ENCODE results near the gene SUMO3. TPM values are rescaled to one million over a fixed set of nuclear protein-coding genes. Genes with fewer than 3 reads are reported as not detected.

Gene SUMO3
- total RNA-seq, 1 donor from 2014 or later: 66.5 TPM

DNA sequence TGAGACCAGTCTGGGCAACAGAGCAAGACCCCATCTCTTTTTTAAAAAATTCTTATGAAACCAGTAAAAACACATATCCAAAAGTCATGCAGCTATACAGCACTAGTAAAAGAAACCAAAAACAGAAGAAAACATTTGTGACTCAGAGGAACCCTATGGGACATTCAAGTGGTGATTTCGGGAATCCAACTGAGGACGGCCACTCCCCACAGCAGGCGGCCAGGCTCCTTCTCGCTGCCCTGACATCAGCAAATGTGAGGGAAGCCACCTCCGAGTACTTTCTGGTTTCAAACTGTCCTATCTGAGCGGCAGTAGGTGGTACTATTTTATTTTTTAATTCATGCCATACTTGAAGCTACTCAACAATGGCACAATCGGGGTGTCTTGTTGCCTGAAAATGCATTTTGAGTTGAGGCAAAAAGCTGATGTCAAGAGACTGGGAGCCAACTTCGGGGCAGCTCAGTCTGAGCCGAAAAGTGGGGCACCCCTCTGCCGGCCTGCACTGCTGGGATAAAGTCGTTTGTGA is 3.3 kb downstream of the SUMO3 start:
- DNase-seq: no peak
- no peak for ATAC-seq (ENCODE audit: poor library complexity)
- intact Hi-C loops (cut with DNase I): loop anchor here (5.0 kb wide), 1 partner anchor 123 kb away; no protein-coding TSS in a partner anchor

DNA sequence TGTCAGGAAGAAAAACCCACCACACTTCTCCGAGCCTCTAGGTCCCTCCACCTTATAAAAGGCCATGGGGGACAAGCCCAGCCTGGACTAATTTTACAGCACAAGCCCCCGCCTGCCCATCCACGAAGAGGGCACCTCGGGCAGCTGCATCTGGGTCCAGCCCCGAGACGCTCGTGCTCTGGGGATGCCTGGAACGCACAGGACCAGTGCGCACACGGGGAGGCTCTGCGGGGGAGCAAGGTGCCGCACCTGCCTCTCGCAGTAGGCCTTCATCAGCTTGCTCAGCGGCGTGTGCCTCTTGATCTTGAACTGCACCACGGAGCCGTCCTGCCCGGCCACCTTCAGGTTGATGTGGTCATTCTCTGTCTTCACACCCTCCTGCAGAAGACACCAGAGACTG is 4.1 kb downstream of the SUMO3 start:
- no peak for DNase-seq
- ATAC-seq (ENCODE audit: poor library complexity): no peak
- intact Hi-C loops (cut with DNase I): no loop called here

DNA sequence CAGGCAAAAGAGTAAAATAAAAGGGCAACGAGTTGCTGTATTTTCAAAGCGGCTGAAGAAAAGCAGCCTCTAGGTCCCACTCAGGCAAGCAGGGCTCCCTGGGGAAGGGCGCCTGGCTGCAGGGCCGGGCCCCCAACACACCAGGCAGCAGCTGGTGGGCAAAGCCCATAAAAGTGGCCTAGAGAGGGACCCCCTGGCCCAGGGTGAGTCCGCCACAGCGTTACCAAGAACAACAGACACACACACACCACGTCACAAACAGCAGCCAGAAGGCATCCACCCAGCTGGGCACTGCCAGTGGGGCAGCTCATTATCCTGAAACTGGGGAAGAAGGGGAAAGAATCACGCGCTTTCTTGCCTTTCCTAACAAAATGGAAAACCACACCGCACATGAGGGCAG is 4.7 kb downstream of the SUMO3 start:
- DNase-seq (no peak), ATAC-seq (ENCODE audit: poor library complexity) (no peak)
- intact Hi-C loops (cut with DNase I): no loop called here

DNA sequence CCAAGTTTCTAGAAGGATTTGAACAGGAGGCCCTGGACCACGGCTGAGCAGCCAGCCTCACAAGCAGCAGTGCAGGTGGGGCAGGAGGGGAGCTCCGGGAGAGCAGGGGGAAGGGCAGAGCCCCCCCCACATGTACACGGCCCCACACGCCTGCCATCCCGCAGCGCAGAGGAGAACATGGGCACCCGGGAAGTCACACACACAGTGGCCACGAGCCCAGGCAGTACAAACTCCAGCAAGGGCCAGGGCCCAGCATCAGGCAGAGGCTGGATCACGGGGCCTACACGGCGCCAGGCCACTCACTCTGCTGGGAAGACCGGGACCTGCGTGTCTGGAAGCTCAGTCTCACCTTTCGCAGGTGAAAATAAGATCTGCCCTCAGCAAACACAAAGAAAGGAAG is 5.2 kb downstream of the SUMO3 start:
- ATAC-seq (ENCODE audit: poor library complexity) (no peak), DNase-seq (no peak)
- intact Hi-C loops (cut with DNase I): no loop called here

DNA sequence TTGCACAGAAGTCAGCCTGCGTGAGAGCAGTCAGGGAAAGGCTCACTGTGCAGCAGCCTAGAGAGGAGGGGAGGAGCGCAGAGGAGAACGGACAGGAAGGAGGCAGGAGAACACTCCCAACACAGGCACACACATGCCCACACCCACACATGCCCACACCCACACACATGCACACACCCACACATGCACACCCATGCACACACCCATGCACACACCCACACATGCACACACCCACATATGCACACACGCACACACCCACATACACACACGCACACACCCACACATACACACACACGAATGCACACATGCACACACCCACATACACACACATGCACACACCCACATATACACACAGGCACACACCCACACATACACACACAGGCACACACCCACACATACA is 7.1 kb downstream of the SUMO3 start:
- ATAC-seq (ENCODE audit: poor library complexity) (no peak), DNase-seq (no peak)
- intact Hi-C loops (cut with DNase I): no loop called here

DNA sequence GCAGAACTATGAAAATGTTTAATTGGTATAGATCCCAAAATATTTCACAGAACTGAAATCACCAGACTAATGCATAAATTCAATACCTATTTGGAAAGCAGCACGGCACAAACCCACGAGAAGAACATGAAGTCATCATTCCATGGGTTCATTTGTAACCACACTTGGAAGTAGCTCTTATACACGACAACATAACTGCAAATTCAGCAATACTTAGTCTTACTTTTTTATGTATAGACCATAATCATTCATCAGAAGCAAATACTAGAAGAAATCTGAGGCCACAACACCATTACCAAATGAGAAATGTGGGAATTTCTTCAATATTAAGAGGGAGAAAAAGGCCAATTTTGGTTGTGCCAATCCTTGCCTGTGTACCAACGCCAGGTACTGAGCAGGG is 12.0 kb downstream of the SUMO3 start:
- ATAC-seq (ENCODE audit: poor library complexity): no peak
- intact Hi-C loops (cut with DNase I): no loop called here
- no peak for DNase-seq

DNA sequence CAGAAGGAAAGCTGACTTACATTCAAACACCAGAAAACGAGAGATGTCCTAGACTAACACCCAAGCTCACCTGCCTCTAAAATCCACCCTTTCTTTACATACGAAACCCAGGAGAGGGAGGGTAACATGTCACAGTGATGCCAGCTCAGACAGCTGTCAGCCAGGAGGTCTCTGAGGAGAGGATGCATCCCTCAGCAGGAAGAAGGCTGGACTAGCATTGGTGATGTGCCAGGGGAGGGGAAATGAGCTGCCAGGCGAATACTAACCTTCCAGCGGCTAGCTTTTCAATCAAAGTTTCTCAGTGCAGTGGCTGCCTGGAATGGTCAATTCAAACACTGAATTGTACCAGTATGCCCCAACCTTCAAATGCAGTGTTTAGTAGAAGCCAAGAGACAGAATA is 12.6 kb downstream of the SUMO3 start:
- DNase-seq: no peak
- intact Hi-C loops (cut with DNase I): no loop called here
- ATAC-seq (ENCODE audit: poor library complexity): no peak

DNA sequence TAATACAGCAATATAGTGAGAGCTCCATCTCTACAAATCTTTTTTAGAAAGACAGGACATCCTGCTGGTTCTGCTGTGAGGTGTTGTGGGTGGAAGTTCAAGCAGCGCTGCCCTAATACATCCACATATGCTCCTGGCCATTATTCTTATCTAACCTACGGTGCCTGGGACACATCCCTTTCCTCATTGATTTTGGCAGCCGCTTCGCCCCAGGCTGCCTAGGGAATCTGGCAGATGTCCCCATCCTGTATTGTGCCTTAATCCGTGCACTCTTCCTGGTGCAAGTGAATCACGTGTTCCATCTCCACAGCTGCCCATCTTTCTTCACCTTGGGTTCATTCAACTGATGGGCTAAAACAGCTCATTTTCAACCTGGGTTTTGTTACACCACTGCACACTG is 13.1 kb downstream of the SUMO3 start:
- intact Hi-C loops (cut with DNase I): loop anchor here (5.0 kb wide), 1 partner anchor 73 kb away; no protein-coding TSS in a partner anchor
- DNase-seq: no peak
- no peak for ATAC-seq (ENCODE audit: poor library complexity)

DNA sequence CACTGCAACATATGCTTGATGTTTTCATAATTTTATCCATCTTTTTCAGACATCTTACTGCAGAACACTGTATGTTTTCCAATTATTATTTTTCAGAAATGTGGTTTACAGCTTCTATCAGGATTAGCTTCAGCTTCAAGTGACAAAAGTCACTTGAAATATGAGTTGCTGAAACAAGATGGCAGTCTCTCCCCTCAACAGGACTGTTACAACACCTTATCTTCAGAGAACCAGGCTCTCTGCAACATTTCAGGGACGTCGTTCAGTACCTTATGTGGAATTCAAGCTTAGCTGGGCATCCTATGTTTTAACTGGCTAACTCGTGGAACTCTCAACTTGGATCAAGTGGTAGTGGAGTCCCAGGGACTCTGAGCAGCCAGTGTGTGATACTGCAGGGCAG is 14.2 kb downstream of the SUMO3 start:
- DNase-seq: no peak
- intact Hi-C loops (cut with DNase I): loop anchor here (5.0 kb wide), 1 partner anchor 74 kb away; no protein-coding TSS in a partner anchor
- no peak for ATAC-seq (ENCODE audit: poor library complexity)

DNA sequence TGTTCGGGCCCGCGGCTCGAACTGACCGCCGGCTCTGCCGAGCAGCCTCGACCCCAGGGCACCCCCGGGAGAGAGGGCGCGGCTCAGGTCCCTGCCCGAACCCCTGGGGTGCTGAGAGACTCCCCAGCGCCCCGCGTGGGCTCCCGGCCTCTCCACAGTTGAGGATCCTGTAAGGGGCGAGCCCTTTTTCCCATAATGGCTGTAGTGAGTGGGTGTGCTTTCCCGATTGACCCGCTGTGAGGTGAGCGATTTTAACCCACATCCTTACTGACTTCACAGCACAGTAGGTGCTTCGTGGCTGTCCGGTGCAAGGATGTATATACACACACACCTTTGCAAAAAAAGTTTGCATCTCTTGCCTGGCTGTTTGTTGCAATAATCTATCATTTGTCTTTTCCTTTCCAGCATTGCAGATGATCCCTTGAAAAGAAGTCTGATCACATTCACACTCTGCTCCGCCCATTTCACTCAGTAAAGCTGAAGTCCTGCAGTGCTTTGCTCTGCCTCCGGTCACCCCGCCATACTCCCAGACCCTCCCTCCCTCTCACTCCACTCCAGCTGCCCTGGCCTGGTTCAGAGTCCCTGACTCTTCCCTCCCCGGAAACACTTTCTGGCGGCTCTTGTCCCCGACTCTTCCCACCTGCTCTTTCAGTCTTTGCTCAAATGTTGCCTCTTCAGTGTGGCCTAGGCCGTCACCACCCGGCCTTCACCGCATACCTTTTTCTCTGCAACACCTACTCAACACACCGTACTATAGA is 15.3 kb downstream of the SUMO3 start:
- DNase-seq (no peak), ATAC-seq (ENCODE audit: poor library complexity) (no peak)
- intact Hi-C loops (cut with DNase I): loop anchor here (5.0 kb wide), 1 partner anchor 75 kb away; no protein-coding TSS in a partner anchor

DNA sequence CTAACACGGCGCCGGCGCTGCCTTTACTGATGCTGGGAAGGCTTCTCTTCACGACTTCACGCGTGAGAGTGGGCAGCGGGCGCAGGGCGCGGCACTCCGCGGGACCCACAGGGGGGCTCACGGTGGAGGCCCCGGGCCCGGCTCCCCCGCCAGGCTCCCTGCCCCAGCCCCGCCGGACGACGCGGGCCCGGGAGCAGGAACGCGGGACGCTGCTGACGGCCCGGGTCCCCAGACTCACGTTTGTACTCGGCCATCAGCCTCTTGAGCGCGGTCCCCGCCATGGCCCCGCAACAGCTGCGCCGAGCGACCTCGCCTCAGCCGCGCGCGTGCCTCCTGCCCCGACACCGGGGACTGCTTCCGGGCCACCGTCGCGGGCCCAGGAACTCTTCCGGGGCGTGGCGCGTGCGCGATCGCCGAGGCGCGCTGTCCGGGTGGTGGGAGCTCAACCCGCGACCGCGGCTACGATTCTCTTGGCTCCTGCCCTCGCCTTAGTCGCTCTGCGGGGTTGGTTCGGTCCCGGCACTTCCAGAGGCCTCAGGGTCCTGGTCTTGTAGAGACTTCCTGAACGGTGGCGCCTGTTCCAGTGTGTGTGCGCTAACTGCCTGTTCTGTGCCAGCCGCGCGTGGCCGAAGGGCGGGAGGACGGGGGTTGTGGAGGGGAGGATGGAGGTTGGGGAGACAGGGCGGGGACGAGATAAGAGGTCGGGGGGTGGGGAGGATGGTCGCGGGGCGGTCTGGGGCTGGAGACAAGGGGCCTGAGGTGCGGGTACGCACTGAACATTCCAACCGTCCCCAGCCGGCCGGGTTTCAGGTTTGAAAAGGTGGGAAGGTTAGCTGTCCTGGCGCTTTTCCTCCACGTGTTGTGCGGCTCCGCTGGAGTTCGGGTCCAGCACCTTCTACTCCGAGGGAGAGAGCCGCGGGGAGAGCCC is 16.1 kb downstream of the SUMO3 start, which contains the start of gene UBE2G2:
Gene UBE2G2, minus strand, starts transcription at position 353 of the 928 bp plus-strand sequence. Its CDS starts 72 bp downstream, at position 281.
- ATAC-seq (ENCODE audit: poor library complexity) (peak; percentile 98), DNase-seq (peak; percentile 90)
- intact Hi-C loops (cut with DNase I): loop anchor here (5.0 kb wide), 1 partner anchor 76 kb away; no protein-coding TSS in a partner anchor

DNA sequence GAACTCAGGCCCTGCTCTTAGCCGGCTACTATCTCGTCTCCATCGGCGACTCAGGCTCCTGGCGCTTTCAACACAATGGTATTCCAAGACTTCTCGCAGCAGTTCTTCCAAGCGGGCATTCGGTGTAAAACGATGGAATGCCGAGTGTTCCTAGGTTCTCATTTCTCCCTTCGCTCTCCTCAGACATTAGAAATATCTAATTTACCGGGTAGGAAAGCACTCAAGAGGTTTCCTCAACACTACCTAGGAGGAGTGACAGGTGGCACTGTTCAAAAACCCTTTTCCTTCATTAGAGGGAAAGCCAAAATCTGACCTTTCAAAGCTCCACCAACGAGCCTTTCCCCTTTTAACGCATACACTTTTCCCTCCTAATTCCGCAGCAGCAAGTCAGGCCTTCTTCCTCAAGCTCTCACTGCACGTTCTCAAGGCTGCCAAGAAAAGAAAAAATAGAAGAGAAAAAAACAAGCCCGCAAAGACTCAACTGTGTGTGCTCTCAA is 16.8 kb downstream of the SUMO3 start:
- ATAC-seq (ENCODE audit: poor library complexity): peak; percentile 45
- intact Hi-C loops (cut with DNase I): loop anchor here (5.0 kb wide), 1 partner anchor 76 kb away; no protein-coding TSS in a partner anchor
- no peak for DNase-seq

DNA sequence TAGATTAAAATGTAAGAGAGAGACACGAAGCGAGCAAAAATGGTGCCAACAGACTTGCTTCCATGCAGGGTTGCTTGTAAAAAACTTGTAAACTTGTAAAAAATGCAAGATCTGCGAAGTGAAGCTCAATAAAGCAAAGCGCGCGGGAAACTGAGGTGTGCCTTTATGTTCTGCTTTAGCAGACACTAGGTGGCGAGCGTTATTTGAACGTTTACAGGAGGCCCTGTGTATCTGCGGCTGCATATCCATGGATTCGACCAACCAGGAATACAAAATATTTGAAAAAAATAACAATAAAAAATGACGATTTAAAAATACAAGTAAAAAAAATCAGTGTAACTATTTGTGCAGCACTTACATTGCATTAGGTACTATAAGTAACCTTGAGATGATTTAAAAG is 17.8 kb downstream of the SUMO3 start:
- no peak for DNase-seq
- intact Hi-C loops (cut with DNase I): loop anchor here (5.0 kb wide), 1 partner anchor 77 kb away; no protein-coding TSS in a partner anchor
- no peak for ATAC-seq (ENCODE audit: poor library complexity)

DNA sequence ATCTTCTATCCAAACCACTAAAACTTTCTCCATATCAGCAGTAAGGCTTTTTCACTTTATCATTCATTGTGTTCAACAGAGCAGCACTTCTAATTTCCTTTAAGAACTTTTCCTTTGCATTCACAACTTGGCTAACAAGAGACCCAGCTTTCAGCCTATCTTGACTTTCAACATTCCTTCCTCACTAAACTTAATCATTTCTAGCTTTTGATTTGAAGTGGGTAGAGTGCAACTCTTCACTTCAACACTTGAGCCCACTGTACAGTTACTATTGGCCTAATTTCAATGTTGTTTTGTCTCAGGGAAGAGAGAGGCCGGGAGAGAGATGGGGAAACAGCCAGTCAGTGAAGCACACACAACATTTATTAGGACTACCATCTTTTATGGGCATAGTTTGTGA is 18.2 kb downstream of the SUMO3 start:
- intact Hi-C loops (cut with DNase I): loop anchor here (5.0 to 10.0 kb wide), 2 partner anchors 78 to 285 kb away; no protein-coding TSS in a partner anchor
- ATAC-seq (ENCODE audit: poor library complexity) (no peak), DNase-seq (no peak)

DNA sequence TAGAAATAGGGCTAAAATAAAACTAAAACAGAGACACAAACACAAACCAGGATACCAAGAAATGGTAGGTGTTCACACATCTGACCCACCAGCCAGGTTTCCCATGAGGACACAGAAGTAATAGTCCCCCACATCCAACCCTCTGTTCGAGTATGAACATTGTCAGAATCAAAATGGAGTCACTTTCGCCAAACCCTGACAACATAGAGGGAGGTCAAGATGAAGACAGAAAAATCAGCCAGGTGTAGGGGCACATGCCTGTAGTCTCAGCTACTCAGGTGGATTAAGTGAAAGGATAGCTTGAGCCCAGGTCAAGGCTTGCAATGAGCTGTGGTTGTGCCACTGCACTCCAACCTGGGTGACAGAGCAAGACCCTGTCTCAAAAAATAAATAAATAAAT is 20.1 kb downstream of the SUMO3 start:
- intact Hi-C loops (cut with DNase I): loop anchor here (10.0 kb wide), 1 partner anchor 283 kb away; no protein-coding TSS in a partner anchor
- ATAC-seq (ENCODE audit: poor library complexity): no peak

DNA sequence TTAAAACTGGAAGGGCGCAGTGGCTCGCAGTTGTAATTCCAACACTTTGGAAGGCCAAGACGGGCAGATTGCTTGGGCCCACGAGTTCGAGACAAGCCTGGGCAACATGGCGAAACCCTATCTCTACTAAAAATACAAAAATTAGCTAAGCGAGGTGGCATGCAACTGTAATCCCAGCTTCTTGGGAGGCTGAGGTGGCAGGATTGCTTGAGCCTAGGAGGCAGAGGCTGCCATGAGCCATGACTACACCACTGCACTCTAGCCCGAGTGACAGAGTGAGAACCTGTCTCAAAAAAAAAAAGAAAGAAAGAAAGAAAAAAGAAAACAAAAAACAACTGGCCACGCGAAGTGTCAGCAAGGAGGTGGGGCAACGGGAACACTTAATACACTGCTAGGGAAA is 22.5 kb downstream of the SUMO3 start:
- DNase-seq (no peak), ATAC-seq (ENCODE audit: poor library complexity) (no peak)
- intact Hi-C loops (cut with DNase I): loop anchor here (10.0 kb wide), 1 partner anchor 281 kb away; no protein-coding TSS in a partner anchor

More for the DNA sequence above, 20.1 kb downstream of the SUMO3 start:
- no peak for DNase-seq

DNA sequence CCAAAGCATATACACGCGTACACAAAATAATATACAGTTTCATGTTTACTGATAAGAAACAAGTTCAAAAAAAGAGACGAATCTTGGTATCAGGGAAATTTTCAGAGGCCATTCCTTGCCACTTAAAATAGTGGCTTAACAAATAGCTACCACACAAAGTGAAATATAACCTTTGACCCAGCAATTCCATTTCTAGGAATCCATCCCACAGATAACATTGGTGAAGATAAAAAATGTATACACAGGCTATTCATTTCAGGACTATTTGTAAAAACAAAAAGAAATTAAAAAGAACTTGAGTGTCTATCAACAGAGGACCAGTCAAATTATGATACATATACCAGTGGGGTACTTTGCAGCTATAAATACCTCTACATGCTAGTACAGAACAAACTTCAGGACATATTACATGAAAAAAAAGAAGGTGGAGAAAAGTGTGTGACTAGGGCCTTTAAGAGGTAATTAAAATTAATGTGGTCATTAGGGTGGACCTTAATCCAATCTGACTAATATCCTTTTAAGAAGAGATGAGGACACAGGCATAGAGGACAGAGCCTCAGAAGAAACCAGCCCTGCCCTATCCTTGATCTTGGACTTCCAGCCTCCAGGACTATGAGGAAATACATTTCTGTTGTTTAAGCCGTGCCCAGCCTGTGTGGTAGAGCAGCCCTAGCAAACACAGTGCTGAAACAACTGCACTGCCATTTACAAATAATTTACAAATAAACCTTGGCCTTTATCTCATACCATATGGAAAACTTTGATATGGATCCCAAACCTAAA is 24.1 kb downstream of the SUMO3 start:
- intact Hi-C loops (cut with DNase I): loop anchor here (10.0 kb wide), 1 partner anchor 279 kb away; no protein-coding TSS in a partner anchor
- ATAC-seq (ENCODE audit: poor library complexity) (no peak), DNase-seq (no peak)
